Vagina (tissue), 2 donors: ENCODE results near the gene FAM219A. TPM values are rescaled to one million over a fixed set of nuclear protein-coding genes. Genes with fewer than 3 reads are reported as not detected.

ENCODE experiments used
- DNase-seq, 2 donors: peaks; one replicate each; pipeline ENCODE4 v3.0.0-alpha.2; 2017; ENCODE audit errors: extremely low spot score in 2 of 2
- H3K27ac ChIP-seq: fragments of 200-600 bp; sonication (generic); one replicate; pipeline ENCODE4 v1.5.1; 2019
- H3K27me3 ChIP-seq: fragments of 200-600 bp; sonication (generic); one replicate; pipeline ENCODE4 v1.5.1; 2019
- H3K36me3 ChIP-seq, 2 donors: fragments of 200-600 bp; sonication (generic); one replicate each; pipeline ENCODE4 v1.5.1; 2017 to 2019
- H3K4me1 ChIP-seq: fragments of 200-600 bp; sonication (generic); one replicate; pipeline ENCODE4 v1.5.1; 2019
- H3K4me3 ChIP-seq, 2 donors: fragments of 200-600 bp; sonication (generic); 1 replicate in 1 of 2; 2 replicates in 1 of 2; pipeline ENCODE4 v1.5.1; 2016 to 2019
- H3K9me3 ChIP-seq: fragments of 200-600 bp; sonication (generic); one replicate; pipeline ENCODE4 v1.5.1; 2019
- POLR2A ChIP-seq, 2 donors: fragments of 450-650 bp; IDR thresholded peaks; one replicate each; pipeline ENCODE4 v1.6.1; 2017; ENCODE audit warnings: antibody characterized with exemption in 2 of 2, mild to moderate bottlenecking in 2 of 2, moderate library complexity in 2 of 2
- POLR2AphosphoS5 ChIP-seq, 2 donors: sonication (generic); formaldehyde crosslinking; IDR thresholded peaks; one replicate each; pipeline ENCODE4 v1.9.0; 2017; ENCODE audit warnings: antibody characterized with exemption in 2 of 2, mild to moderate bottlenecking in 2 of 2, low read depth in 1 of 2; ENCODE audit not compliant: insufficient read depth in 1 of 2
- intact Hi-C: fragments of 100-400 bp; cut with DNase I; formaldehyde crosslinking; loops from one replicate; pipeline ENCODE4 v1.15.1; 2023
- total RNA-seq: library from RNA; depleted of rRNA; stranded (reverse); fragments of >200 nt; gene quantifications from one replicate; pipeline ENCODE4 v1.2.3, GENCODE V29; 2016
- TF ChIP-seq, protein P1 (sequence below), 3 experiments: fragments of 450-650 bp in 2 of 3; fragments of 200-600 bp in 1 of 3; sonication (generic) in 1 of 3; IDR thresholded peaks; one replicate each; pipeline ENCODE4 v1.5.1; 2017 to 2019; ENCODE audit warnings: antibody characterized with exemption in 3 of 3, mild to moderate bottlenecking in 2 of 3, moderate library complexity in 2 of 3

FAM219A gene
- total RNA-seq, 1 donor from 2014 or later = 9.3 TPM

DNA sequence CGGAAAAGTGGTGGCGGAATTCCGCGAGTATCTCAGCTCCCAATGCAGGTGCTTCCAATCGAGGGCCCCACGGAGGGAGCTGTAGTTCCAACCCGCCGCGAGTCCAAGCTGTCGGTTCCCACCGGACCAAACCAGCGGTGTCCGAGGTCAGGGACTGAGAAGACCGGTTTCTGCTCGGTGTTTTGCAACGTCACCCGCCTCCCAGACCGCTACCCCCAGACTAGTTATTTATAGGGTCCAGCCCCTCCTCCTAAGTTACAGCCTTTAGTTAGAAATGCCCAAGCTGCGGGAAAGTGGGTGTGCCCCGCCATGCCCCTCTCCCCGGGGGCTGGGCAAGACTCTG, 81.0 kb downstream of the FAM219A start:
- no peaks in the 10 kb centered on the region for H3K9me3 ChIP-seq
- intact Hi-C loops = loop anchor here (2.0 kb wide), 1 partner anchor 49 kb away; the partner anchor contains the start of genes KIF24 and NUDT2
- DNase-seq = peak in 1 of 2 donors; percentile 91
- H3K4me1 ChIP-seq = peaks cover 47% of the 10 kb centered on the region
- peak overlapping the region; percentile 57 to 70 for H3K4me3 ChIP-seq
- H3K36me3 ChIP-seq = no peaks in the 10 kb centered on the region
- no peaks in the 10 kb centered on the region for H3K27me3 ChIP-seq
- TF ChIP-seq, protein P1, sequence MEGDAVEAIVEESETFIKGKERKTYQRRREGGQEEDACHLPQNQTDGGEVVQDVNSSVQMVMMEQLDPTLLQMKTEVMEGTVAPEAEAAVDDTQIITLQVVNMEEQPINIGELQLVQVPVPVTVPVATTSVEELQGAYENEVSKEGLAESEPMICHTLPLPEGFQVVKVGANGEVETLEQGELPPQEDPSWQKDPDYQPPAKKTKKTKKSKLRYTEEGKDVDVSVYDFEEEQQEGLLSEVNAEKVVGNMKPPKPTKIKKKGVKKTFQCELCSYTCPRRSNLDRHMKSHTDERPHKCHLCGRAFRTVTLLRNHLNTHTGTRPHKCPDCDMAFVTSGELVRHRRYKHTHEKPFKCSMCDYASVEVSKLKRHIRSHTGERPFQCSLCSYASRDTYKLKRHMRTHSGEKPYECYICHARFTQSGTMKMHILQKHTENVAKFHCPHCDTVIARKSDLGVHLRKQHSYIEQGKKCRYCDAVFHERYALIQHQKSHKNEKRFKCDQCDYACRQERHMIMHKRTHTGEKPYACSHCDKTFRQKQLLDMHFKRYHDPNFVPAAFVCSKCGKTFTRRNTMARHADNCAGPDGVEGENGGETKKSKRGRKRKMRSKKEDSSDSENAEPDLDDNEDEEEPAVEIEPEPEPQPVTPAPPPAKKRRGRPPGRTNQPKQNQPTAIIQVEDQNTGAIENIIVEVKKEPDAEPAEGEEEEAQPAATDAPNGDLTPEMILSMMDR (IDR thresholded peaks at IDR 0.05) = no peak
- TF ChIP-seq POLR2AphosphoS5 (IDR thresholded peaks at IDR 0.05; ENCODE audit: insufficient read depth in 1 of 2, low read depth in 1 of 2) (no peak), POLR2A (IDR thresholded peaks at IDR 0.05) (no peak)
- H3K27ac ChIP-seq = no peak overlapping the region

DNA sequence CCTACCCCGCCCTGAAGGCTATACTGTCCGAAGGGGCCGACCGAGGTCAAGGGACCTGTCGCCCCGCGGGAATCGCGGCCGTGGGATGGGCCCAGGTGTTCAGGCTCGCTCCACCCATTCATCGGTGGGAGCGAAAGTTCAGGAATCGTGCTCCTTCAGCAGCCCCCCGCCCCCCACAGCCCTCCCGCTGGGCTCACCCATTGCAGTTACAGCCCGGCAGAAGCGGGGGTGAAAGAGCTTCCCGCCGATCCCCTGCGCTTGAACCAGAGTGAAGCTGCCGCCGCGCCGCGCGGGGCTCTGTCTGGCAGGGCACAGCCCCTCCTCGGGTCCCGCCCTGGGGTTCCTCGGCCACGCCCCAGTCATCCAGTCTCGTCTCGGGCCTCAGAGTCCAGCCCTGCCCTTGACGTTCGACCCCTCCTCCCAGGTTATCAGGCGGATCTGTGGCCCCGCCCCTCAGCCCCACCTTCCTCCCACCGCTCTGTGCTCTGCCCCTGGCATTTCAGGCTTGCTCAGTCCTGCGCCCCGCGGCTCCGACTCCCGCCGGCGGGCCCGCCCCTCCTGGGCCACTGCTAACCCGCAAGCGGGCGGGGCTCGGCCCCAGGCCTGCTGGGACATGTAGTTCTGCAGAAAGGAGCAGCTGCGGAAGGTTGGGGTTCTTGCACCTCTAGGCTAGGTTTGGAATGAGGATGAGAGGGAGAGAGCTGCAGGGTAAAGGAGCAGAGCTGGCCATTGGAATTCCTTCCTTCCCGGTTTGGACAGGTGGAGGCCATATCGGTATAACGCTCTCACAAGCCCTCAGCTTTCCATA, 81.6 kb downstream of the FAM219A start, which contains the start of gene MYORG:
Gene MYORG (minus strand): TSS at position 303 of the 808 bp plus-strand sequence. CDS start 3,955 bp downstream, outside the sequence.
- TF ChIP-seq POLR2A (IDR thresholded peaks at IDR 0.05) (peak in 1 of 2 donors; percentile 47), POLR2AphosphoS5 (IDR thresholded peaks at IDR 0.05; ENCODE audit: insufficient read depth in 1 of 2, low read depth in 1 of 2) (peak; percentile 85 to 87)
- TF ChIP-seq, protein P1 (IDR thresholded peaks at IDR 0.05) = no peak
- DNase-seq = peak; percentile 95 to 97
- no peaks in the 10 kb centered on the region for H3K9me3 ChIP-seq
- intact Hi-C loops = loop anchor here (2.0 kb wide), 1 partner anchor 48 kb away; the partner anchor contains the start of genes KIF24 and NUDT2
- peaks cover 47% of the 10 kb centered on the region for H3K4me1 ChIP-seq
- H3K4me3 ChIP-seq = peak within 1 kb of the TSS; percentile 57 to 70
- no peaks in the 10 kb centered on the region for H3K36me3 ChIP-seq
- H3K27ac ChIP-seq = peak within 1 kb of the TSS; percentile 78
- no peaks in the 10 kb centered on the region for H3K27me3 ChIP-seq

DNA sequence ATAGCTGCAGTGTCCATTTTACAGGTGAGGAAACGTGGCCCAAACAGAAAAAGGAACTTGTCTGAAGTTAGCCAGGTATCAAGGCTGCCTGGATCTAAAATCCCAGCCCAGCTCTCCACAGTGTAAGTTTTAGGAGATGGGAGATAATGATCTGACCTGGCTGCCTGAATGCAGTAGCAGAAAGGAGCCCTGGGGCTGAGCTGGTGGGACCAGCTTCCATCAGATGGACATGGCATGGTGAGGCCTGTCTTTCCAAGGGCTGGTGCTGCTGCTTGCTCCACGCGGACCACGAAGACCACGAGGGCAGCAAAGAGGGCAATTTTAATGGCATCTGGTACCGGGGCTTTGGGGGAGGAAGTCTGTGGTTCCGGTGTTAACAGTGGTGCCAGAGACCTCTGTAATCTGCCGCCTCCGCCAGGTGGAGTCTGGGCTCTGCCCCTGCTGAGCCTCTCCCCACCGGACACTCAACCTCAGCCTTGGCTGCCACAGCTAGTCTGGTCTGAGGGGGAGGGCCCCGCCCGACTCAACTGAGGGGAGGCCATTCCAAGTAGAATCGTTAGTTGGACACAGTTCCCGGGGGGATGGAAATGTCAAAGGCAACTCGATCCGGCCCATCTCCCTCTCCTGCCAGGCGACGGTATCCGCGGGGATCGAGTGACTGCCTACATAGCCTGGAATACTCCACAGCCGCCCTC, 82.3 kb downstream of the FAM219A start:
- Histone ChIP-seq H3K27ac (peak overlapping the region; percentile 78), H3K27me3 (no peaks in the 10 kb centered on the region), H3K36me3 (no peaks in the 10 kb centered on the region), H3K9me3 (no peaks in the 10 kb centered on the region), H3K4me3 (peak overlapping the region; percentile 57 to 70), H3K4me1 (peaks cover 42% of the 10 kb centered on the region)
- peak; percentile 83 to 91 for DNase-seq
- intact Hi-C loops = loop anchor here (2.0 kb wide), 1 partner anchor 47 kb away; the partner anchor contains the start of genes KIF24 and NUDT2
- TF ChIP-seq POLR2A (IDR thresholded peaks at IDR 0.05) (no peak), POLR2AphosphoS5 (IDR thresholded peaks at IDR 0.05; ENCODE audit: insufficient read depth in 1 of 2, low read depth in 1 of 2) (no peak)
- TF ChIP-seq, protein P1 (IDR thresholded peaks at IDR 0.05) = no peak

DNA sequence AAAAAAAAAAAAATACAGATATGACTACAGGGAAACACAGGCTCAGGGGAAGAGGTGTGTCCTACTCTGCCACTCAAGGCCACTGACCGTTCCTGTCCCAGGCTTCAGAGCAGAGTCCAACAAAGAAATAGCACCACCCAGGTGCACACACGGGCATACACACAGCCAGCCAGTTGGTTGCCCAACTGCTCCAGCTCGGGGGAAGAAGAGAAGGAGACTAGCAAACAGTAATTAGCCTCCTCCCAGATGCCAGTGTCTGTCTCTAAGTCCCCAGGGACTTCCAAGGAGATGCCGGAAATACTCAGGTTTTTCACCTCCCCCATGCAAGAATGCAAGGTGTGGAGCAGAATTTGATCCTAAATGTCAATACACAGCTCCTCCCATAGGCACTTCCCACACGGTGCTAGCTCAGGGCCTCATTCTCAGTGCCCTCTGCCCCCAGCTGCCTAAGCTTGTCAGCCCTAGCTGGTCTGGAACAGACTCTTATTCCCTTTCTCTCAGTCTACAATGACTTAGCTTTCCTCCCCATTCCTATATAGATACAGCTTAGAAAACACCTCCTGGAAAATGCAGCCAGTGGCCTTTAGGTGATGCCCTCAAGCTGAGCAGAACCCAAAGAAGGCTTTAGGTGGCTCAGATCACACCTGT, 83.3 kb downstream of the FAM219A start:
- no peak for DNase-seq
- TF ChIP-seq POLR2A (IDR thresholded peaks at IDR 0.05) = no peak
- TF ChIP-seq POLR2AphosphoS5 (IDR thresholded peaks at IDR 0.05; ENCODE audit: insufficient read depth in 1 of 2, low read depth in 1 of 2) = no peak
- TF ChIP-seq, protein P1 (IDR thresholded peaks at IDR 0.05) = no peak
- H3K27me3 ChIP-seq = no peaks in the 10 kb centered on the region
- no peaks in the 10 kb centered on the region for H3K36me3 ChIP-seq
- no peak overlapping the region for H3K4me3 ChIP-seq
- peaks cover 32% of the 10 kb centered on the region for H3K4me1 ChIP-seq
- H3K27ac ChIP-seq = no peak overlapping the region
- H3K9me3 ChIP-seq = no peaks in the 10 kb centered on the region
- intact Hi-C loops = no loop called here
